Placental pericyte (primary cell): Measurements from ENCODE around the gene BACE1-AS. TPM values are rescaled to one million over a fixed set of nuclear protein-coding genes. Genes with fewer than 3 reads are reported as not detected.

Experiments used
- small RNA-seq: library from RNA; depleted of rRNA; stranded (forward); fragments of <200 nt; gene quantifications from one replicate; pipeline ENCODE3, GENCODE V24; 2012; ENCODE audit warnings: low replicate concordance
- total RNA-seq: library from RNA; depleted of rRNA; stranded (reverse); fragments of >200 nt; gene quantifications from 2 replicates; pipeline ENCODE4 v1.2.3, GENCODE V29; 2012

The BACE1-AS gene
- total RNA-seq, result 3.4 and 4.8 TPM in 2 replicates

GRCh38 chr11:117290809-117291396 is at the start of gene BACE1-AS:
BACE1-AS (plus strand) TSS chr11:117291346.

DNA sequence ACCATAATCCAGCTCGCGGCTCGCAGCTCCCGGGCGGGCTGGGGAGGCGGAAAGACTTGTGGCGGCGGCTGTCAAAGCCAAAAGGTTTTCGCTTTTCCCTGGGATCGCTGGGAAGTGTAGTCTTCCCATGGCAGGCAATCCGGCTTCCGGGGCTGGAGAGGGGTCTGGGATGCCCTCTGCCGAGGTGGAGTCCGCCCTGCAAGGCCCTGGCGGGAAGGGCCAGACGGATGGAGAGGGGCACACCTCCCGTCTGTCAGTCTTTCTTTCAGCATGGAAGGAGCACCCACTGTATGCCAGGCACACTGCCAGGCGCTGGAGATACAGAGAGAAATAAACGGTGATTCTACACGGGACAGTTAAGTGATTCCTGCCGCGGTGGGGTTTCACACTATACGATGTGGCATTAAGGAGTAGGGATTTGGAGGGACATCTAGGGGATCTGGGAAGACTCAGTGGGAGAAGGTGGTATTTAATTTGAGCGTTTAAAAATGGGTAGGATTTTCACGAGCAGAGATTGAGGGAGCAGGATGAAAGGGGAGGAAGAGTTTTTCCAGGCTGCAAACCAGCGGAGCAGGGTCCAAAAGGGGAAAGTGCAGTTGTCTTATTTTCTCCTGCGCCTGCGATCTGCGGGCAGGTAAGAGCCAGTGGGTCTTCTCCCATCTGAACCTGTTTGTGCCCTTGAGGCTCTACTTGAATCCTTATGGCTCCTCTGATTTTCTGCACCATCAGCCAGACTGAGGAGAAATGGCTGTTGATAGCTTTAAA is 25.2 kb downstream of the BACE1-AS start, which contains the start of gene BACE1:
BACE1 (minus strand) TSS at position 60 of the 765 bp plus-strand sequence. CDS start 461 bp downstream, outside the sequence.

DNA sequence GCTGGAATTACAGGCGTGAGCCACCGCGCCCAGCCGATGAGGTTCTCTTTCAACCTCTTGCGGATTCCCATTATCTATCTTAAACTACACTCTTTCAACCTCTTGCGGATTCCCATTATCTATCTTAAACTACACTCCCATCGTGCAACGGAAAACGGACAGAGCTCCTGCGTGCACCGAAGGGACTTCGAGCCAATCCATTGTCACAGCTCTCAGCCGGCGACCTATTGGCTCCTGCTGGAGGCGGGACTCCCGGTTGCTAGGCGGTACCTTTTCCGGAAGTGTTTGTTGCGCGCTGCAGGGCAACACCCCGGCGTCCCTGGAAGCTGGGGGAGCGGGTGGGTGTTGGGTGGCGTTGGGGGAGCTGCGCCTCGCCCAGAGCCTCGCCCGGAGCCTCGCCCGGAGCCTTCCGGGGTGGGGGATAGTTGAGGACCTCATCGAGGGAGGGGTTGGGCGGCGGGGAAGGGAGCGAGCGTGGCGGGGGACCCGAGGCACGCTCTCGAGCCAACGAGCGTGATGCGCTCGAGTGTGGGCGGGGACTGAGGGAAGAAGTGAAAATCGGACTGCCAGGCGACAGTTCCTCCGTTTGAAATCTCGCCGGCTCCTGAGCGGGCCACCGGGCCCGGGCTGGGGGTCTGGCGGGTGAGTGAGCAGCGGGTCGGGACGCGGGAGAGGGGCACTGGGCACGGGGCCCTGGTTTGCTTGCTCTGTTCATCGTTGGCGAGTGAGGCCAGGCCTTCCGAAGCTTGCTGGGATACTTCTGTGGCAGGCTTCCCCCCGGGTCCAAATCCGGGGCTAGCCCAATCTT is 36.6 kb downstream of the BACE1-AS start, which contains the start of gene CEP164:
CEP164 (plus strand) TSS at position 288 of the 808 bp plus-strand sequence. CDS start 10,733 bp downstream, outside the sequence.

Small RNA genes lying within 50 kb of the gene (small RNA-seq; reads per million reads assigned to genes)
- not detected for gene RF00564

Other genes starting within 250 kb of the BACE1-AS start
- 21.9 and 23.0 TPM in 2 replicates for gene SIK3, start 192.9 kb upstream of the BACE1-AS start, total RNA-seq
- gene PAFAH1B2, start 147.1 kb upstream of the BACE1-AS start, total RNA-seq, result 99.8 and 254 TPM in 2 replicates
- 21.8 and 35.0 TPM in 2 replicates for gene SIDT2, start 112.6 kb upstream of the BACE1-AS start, total RNA-seq
- 1,440 and 2,227 TPM in 2 replicates for gene TAGLN, start 92.0 kb upstream of the BACE1-AS start, total RNA-seq
- 51.0 and 85.6 TPM in 2 replicates for gene PCSK7, start 59.3 kb upstream of the BACE1-AS start, total RNA-seq
- 12.6 and 15.8 TPM in 2 replicates for gene RNF214, start 58.7 kb upstream of the BACE1-AS start, total RNA-seq
- gene BACE1, start 24.9 kb downstream of the BACE1-AS start, total RNA-seq, result 32.6 and 49.4 TPM in 2 replicates
- 32.6 and 46.7 TPM in 2 replicates for gene CEP164, start 36.5 kb downstream of the BACE1-AS start, total RNA-seq